Dermis blood vessel endothelial cell (primary cell): Measurements from ENCODE around the gene TSG101. TPM values are rescaled to one million over a fixed set of nuclear protein-coding genes. Genes with fewer than 3 reads are reported as not detected.

Experiments
- DNase-seq: peaks from one replicate; pipeline ENCODE4 v3.0.0; 2010
- total RNA-seq: library from RNA; depleted of rRNA; stranded (reverse); fragments of >200 nt; gene quantifications from 2 replicates; pipeline ENCODE4 v1.2.3, GENCODE V29; 2014

TSG101 gene, protein sequence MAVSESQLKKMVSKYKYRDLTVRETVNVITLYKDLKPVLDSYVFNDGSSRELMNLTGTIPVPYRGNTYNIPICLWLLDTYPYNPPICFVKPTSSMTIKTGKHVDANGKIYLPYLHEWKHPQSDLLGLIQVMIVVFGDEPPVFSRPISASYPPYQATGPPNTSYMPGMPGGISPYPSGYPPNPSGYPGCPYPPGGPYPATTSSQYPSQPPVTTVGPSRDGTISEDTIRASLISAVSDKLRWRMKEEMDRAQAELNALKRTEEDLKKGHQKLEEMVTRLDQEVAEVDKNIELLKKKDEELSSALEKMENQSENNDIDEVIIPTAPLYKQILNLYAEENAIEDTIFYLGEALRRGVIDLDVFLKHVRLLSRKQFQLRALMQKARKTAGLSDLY
- total RNA-seq, result 45.3 and 68.2 TPM in 2 replicates

DNA sequence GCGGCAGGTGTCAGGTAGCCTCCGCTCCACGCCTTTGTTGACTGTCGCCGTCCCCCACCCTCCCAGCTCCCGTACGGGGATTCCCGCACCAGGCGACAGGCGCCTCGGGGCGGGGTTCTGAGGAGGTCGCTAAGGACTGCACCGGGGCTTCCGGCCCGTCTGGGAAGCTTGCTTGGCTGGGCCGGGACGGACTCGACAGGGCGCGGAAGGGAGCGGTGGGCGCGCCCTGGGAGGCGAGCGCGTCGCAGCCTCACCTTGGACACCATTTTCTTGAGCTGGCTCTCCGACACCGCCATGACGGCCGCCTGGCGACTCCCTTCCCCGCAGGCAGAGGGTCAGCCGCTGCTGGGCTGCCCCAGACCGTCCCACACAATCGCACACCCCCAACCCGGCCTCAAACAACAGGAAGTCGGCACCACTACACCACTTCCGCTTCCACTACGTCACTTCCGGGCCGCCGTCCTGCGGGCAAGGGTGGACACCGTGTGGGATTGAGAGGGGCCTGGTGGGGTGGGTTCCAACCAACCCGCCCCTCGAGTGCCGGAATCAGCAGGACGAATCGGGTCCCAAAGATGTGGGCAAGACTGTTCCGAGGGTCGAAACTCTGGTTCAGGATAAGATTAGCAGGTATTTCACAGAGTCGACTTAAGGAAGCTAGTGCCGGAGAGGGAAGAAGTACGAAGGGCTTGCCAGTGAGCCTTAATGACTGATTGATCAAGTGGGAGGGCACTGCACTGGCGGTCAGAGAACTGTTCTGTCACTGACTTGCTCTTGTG, at the start of gene TSG101:
Gene TSG101, minus strand, starts transcription at position 422 of the 776 bp plus-strand sequence. Its CDS starts 126 bp downstream, at position 296.
- peak; percentile 98 for DNase-seq

DNA sequence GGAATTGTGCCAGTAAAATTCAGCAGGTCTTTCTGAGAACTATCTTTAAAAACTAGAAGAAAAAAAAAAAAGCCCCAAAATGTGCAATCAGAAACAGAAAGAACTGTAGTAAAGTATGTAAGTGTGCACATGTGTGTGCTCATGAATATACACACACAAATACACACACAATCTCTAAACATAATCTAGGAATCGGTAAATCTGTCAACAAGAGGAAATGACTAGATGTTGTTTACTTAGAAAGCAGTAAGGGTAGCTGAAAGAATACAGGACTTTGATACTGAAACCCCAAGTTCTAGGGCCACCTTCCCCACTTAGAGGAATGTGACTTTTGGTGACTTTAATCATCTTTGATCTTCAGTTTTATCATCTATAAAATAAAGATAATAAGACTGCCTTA, 48.6 kb upstream of the TSG101 start:
- DNase-seq, result peak; percentile 38

DNA sequence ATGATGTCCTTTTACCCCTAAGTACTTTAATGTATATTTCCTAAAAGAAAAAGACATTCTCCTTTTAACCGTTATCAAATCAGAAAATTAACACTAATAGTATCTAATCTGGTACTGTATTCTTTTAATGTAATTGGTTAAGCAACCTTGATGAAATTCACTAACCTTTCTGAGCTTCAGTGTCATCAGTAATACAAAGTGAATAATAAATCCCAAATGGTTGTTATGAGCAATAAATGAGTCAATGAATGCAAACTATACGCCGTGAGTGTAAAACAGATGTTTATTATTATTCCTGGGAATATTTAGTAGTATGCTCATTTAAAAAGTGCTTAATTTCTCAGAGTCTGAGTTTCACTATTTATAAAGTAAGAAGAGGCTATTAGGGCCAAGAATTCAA, 40.3 kb upstream of the TSG101 start:
- DNase-seq, result no peak

DNA sequence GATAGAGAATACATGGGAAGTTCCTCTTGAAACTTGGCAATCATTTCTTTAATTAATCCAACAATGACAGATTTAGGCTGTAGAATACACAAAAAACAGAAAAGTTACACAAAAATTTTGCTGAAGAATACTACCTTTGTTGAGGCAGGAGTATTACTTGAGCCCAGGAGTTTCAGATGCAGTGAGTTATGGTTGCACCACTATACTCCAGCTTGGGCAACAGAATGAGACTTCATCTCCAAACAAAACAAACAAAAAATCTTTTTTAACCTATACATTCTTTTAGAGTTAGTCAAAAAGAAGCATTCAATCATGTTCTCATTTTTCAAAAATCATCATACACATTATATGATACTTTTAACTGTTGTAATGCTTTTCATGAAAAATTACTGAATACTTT, 39.7 kb upstream of the TSG101 start:
- no peak for DNase-seq

DNA sequence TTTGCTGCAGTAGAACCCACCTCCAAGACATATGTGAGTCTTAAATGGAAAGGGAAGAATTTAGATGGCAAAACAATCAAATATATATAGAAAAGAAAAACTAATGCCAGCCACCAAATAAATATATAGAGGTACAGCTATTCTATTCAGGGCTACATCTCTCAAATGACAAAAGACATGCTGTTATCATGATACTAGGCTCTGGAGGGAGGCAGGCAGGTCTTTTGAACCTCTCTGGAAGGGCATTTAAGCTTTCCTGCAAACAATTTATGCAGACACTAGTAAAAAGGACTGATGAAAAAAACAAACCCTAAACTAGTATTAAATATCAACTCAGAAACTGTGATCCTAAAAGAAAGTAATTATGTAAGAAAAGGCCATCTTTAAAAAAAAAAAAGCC, 37.4 kb upstream of the TSG101 start:
- DNase-seq, result no peak

DNA sequence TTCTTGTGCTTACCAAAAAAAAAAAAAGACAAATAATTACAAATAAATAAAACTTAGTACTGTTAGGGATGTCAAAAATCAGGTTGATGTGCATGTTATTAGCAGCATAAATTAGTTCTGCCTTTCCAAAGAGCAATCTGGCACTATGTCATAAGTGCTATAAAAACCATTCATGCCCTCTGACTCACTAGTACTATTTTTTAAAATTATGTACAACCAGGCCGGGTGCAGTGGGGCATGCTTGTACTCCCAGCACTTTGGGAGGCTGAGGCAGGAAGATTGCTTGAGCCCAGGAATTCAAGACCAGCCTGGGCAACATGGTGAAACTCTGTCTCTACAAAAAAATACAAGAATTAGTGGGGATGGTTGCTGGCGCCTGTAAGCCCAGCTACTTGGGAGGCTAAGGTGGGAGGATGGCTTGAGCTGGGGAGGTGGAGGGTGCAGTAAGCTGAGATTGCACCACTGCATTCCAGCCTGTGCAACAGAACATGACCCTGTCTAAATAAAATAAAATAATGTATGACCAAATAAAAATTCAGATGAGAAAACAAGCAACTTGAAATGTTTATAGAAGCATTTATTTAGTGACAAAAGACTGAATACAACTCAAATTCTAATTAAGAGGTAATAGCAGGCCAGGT, 36.5 kb upstream of the TSG101 start:
- no peak for DNase-seq

DNA sequence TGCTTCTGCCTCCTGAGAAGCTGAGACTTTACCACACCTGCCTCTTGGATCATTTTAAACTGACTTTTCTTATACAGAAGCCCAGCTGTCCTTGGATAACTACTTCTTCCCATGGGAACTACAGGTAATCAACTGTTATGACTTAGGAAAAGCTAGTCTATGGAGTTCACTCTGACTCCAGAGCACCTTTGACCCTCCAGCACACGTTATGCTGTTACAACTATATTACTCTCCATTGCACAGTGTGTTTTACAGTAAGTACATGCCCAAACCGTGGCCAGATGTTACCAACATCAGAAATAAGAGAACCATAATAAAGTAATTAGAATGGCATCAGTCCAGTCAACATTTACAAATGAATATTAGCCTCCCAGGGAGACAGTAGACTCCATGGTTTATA, 21.3 kb upstream of the TSG101 start:
- no peak for DNase-seq

DNA sequence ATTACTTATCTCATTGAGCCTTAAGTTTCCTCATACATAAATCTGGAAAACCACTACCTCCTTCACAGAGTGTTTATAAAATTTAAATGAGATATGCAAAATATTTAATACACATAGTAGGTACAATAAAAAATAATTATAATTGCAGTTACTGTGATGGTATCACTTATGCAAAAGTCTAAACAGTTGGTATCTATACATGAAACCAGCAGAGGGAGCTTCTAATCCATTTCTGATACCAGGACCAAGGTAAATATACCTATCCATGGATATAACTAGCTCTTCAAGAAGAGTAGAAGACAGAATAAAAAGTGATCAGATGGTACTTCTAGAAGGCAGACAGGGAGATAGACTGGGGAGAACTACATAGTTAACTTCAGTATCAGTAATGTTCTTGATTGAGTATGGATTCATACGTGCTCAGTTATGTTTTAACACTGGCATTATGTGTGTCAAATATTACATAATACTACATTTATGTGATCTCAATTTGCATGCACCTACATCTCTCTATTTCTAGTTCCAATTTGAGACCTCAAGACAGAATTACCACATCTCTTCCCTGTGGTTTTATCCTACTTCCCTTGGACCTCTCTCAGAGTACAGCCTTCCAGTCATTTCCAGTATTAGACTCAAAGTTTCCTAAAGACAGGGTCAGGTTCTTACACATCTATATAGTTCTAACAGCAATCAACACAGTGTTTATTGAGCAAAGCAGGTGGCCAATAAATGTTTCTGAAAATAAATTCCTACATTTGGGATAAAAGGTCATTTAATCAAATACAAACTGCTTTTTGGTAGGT, 13.7 kb upstream of the TSG101 start:
- DNase-seq, result peak; percentile 54

DNA sequence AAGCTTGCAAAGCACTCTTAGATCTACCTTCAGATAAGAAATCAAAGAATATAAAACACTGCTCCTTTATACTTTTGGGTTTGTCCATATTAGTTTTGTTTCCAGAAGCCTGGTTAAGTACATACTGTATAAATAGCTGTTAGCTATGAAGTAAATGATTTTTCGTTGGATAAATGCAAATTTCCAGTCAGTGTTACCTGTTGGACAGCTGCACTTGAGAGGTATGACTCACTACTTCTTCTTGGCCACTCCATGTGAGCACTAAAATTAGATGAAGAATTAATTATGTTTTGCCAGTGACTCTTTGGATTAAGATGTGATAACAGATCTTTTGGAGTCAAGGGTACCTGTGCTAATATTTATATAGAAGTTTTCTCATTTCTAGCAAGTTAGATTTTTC, 9.5 kb upstream of the TSG101 start:
- DNase-seq, result no peak

DNA sequence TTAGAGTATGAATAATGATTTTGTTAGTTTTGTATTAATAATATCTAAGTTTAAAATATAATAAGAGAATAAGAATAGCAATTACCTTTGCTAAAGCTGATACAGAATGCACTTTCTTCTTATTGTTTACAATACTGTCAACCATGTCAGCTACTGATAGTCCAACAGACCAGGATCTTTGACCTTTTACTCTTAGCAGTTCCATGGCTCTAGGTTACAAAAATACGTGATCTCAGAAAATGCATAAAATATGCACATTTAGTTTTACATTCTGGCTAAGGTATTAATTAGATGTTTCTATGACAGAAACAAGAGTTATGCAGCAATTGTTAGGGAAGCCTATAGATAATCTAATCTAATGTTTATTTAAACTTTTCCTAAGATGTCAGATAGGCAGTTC, 7.5 kb upstream of the TSG101 start:
- DNase-seq, result no peak

DNA sequence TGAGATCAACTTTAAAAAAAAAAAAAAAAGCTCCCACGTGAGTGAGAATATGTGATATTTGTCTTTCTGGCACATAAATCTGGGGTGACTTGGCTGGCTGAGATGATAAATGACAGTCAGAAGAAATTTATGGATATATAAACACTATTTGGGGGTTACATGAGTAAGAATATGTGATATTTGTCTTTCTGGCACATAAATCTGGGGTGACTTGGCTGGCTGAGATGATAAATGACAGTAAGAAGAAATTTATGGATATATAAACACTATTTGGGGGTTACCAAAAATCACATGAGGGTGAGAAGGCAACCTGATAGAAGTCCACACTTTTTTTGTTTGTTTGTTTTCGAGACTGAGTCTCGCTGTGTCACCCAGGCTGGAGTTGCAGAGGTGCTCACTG, 6.6 kb upstream of the TSG101 start:
- no peak for DNase-seq

DNA sequence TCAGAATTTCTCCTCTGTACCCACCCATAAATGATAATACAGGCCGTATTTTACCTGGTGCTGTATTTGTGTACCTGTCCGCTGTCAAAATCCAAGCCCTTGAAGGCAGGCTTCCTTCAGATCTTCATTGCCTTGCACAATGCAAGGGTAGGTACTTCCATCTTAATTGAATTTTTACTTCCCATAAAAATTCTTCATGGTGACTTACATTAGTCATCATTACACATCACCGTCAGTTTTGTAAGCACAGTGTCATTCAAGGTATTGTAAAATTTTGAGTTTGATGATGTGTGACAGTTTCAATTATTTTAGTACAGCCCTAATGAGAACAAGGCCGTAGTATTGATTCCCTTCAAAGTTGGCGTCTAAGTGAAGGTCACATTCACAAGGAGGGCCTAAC, 770 bp upstream of the TSG101 start:
- DNase-seq, result peak; percentile 46

DNA sequence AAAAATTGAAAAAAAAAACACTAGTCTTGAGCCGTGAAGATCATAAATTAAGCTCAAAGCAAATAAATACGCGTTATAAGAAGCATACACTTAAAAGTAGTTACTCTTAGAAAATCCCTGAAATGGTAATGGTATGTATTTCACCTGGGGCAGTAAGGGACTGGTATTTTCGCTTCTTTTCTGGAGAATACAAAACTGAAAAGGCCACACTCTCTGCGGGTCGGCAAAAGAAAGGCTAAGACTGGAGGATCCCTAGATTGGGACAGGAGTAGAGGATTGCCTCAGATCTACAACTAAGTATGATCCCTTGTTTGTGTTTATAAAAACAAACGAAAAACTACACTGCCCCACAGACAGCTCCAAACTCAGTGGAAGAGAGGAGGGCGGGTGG, 617 bp downstream of the TSG101 start:
- no peak for DNase-seq

DNA sequence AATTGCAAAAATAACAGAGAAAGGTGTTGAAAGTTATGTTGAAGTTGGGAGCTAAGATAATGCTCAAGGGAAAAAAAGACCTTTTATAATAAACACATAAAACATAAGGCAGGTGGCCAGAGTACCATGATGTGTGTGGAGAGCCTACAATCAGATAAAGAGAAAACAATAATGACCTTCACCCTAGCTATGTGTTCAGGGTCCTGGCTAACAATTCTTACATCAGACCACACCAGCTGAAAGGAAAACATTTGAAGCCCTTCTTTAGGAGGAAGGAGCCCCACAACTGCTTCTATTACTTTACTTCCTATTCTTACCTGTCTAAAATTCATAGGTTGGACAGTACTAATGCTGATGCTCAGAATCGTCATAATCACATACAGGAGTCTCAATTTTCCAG, 2.5 kb downstream of the TSG101 start:
- DNase-seq, result no peak

DNA sequence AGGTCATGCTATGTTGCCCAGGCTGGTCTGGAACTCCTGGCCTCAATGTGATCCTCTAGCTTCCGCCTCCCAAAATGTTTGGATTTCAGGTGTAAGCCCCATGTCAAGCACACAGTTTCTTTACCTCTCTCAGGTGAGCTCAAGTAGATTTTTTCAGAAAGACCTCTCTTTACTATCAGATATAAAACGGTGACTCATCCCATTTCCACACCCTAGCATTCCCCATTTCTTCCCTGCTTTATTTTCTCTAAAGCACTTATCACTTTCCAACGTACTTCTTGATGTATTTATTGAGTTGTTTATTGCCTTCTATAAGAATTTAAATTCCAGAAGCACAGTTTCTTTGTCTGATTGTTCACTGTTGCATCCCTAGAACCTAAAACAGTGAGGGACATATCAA, 3.7 kb downstream of the TSG101 start:
- DNase-seq, result no peak

DNA sequence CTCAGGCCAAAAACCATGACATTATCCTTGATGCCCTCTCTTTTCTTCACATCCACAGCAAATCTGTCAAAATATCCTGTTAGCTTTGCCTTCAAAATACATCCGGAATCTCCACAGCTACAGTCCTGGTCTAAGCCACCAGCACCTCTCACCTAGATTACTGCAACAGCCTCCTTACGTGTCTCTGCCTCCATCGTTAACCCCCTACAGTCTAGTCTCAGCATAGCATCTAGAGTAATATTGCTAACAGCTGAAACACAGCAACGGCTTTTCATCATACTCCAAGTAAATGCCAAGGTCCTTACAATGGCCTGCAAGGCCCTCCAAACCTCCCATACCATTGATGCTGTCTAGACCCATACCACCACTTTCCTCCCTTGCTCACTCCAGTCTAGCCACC, 4.4 kb downstream of the TSG101 start:
- DNase-seq, result peak; percentile 30

DNA sequence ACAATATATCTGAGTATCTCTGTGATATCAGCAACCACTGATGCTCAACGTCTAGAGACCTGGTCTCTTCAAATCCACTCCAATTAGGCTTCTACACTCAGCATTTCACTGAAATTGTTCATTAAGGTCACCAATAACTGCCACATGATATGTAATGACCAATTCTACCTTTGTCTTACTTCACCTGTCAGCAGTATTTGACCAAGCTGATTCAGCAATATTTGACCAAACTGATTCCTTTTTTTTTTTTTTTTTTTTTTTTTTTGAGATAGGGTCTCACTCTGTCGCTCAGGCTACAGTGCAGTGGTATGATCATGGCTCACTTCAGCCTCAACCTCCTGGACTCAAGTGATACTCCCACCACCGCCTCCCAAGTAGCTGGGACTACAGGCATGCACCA, 5.6 kb downstream of the TSG101 start:
- DNase-seq, result no peak

DNA sequence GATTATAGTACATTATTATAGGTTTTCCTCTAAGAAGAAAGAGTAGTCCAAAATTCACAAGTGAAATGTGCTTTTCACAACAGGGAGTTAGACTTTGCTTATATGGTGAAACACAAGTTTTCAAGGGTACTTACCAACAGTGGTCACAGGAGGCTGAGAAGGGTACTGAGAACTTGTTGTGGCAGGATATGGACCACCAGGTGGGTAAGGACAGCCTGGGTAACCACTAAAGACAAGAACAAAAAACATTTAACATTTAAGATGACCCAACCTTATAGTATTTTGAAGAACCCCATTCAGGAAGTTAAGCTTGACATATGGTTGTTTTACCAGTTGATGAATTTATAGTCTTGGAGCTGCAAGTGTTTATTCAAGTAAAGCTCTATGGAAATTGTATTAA, 24.4 kb downstream of the TSG101 start:
- no peak for DNase-seq

DNA sequence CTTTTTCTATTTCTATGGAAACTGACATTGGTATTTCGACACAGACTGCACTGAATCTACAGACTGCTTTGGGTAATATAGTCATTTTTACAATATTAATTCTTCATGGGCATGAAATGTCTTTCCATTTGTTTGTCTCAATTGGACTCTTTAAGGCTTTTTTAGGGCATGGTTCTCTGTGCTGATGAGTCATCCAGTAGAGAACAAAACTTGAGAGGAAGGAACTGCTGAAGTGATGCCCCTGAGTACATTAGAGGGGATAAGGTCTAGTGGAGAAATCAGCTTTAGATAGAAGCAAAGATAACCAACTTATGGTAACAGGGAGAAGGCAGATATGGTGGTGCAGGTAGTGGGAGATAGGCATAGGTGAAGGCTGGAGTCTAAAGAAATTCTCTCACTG, 25.1 kb downstream of the TSG101 start:
- peak; percentile 32 for DNase-seq

DNA sequence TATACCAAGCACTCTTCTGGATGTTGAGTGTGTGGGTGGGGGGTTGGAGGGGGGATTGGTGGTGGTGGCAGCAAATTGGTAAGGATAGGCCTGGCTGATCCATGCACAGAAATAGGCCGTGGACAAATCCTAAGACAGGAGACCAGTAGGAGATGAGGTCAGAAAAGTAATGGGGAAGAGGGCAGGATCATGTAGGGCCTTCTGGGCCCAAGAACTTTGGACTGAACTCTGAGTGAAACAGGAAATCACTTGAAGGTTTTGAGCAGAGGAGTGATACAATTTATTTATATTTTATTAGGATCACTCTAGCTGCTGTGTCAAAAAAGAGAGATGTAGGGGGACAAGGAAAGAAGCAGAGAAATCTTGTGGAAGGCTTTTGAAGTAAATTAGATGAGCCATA, 28.7 kb downstream of the TSG101 start:
- DNase-seq, result no peak

DNA sequence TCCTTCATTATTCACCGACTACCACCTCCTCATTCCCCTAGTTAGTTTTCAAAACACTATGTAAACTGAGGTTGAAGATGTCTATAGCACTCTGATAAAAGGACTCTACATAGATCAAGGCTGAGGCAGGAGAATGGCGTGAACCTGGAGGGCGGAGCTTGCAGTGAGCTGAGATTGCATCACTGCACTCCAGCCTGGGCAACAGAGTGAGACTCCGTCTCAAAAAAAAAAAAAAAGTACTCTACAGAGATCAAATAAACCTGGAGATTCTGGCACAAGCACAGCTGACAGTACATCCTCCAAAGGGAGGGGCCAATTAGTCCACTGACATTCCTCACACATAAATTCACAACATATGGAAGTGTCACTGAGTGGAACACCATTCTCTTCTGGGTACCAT, 31.0 kb downstream of the TSG101 start:
- no peak for DNase-seq

DNA sequence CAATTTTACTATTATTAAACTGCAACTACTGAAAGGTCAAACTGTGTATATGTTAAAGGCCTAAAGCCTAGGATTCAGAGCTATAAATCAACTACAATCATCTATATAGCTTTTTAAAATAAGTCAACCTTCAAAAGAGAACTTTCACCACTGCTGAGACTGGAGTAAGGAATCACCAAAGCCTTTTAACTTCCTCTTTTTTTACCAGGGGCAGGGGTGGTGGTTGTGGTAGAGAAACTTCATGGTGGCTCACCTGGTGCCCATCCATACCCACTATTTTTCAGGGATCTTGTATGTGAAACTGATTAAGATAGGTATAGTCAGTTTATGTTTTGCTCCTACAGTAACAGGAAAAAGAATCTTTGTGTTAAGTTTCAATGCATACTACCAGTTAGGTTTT, 31.5 kb downstream of the TSG101 start:
- DNase-seq, result no peak

DNA sequence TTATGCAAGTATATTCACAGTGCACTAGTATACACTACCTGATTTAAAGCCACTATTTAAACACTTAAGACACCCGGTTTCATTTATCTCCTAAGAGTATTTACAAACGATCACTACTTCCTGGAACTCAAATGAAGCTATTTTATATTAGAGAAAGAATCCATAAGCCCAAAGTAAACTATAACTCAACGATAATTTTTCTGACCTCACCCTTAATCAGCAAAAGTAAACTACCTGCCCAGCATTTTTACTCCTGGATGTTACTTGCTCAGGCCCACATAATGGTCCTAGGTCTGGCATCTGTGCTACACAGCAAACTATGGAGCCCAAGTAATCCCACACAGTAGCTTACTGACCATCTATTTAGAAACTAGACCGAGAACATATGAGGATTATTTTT, 33.4 kb downstream of the TSG101 start:
- no peak for DNase-seq
